Fibroblast of lung (primary cell): ENCODE measurements around the gene AGAP1. TPM values are rescaled to one million over a fixed set of nuclear protein-coding genes. Genes with fewer than 3 reads are reported as not detected.

Source experiments
- DNase-seq, 2 donors: peaks; one replicate each; pipeline versions ENCODE4 v3.0.0 to v3.0.0-alpha.2; 2010; ENCODE audit warnings: low read depth in 2 of 2
- H2AFZ ChIP-seq: 2 replicates; pipeline ENCODE4 v1.5.1; 2012; ENCODE audit warnings: low read length, control low read depth, inconsistent platforms
- H3K27ac ChIP-seq: 2 replicates; pipeline ENCODE4 v1.5.1; 2011; ENCODE audit warnings: low read length, control low read depth; ENCODE audit not compliant: insufficient read depth
- H3K27me3 ChIP-seq: 2 replicates; pipeline ENCODE4 v1.5.1; 2011; ENCODE audit warnings: mild to moderate bottlenecking, low read length; ENCODE audit not compliant: control insufficient read depth, insufficient read depth
- H3K36me3 ChIP-seq: 2 replicates; pipeline ENCODE4 v1.5.1; 2011; ENCODE audit warnings: low read length; ENCODE audit not compliant: control insufficient read depth, insufficient read depth
- H3K4me1 ChIP-seq: 2 replicates; pipeline ENCODE4 v1.5.1; 2011; ENCODE audit warnings: low read length; ENCODE audit not compliant: control insufficient read depth, insufficient read depth; ENCODE audit errors: extremely low read depth
- H3K4me2 ChIP-seq: 2 replicates; pipeline ENCODE4 v1.5.1; 2011; ENCODE audit warnings: low read length, control low read depth; ENCODE audit not compliant: insufficient read depth; ENCODE audit errors: extremely low read depth
- H3K4me3 ChIP-seq, 4 experiments: fragments of 200-600 bp in 1 of 4; sonication (generic) in 1 of 4; replicated peaks in 1 of 4; 2 replicates each; pipeline ENCODE4 v1.5.1; 2011 to 2016; ENCODE audit warnings: low read length in 4 of 4, low read depth in 3 of 4, mild to moderate bottlenecking in 3 of 4, control low read depth in 2 of 4, inconsistent platforms in 1 of 4, mixed read lengths in 1 of 4; ENCODE audit not compliant: insufficient read depth in 1 of 4; ENCODE audit errors: control extremely low read depth in 1 of 4
- H3K79me2 ChIP-seq: 2 replicates; pipeline ENCODE4 v1.5.1; 2012; ENCODE audit warnings: mild to moderate bottlenecking, low read length, inconsistent platforms; ENCODE audit not compliant: control insufficient read depth, insufficient read depth
- H3K9ac ChIP-seq: 2 replicates; pipeline ENCODE4 v1.5.1; 2011; ENCODE audit warnings: mild to moderate bottlenecking, low read length, control low read depth; ENCODE audit not compliant: insufficient read depth
- H3K9me3 ChIP-seq: 2 replicates; pipeline ENCODE4 v1.5.1; 2012; ENCODE audit warnings: low read depth, low read length; ENCODE audit not compliant: control insufficient read depth, insufficient read depth
- H4K20me1 ChIP-seq: 2 replicates; pipeline ENCODE4 v1.5.1; 2011; ENCODE audit warnings: low read length; ENCODE audit not compliant: control insufficient read depth, insufficient read depth; ENCODE audit errors: extremely low read depth
- EZH2 ChIP-seq: IDR thresholded peaks from 2 replicates; pipeline ENCODE4 v1.5.1; 2012; ENCODE audit warnings: low read length, control low read depth, mild to moderate bottlenecking; ENCODE audit errors: missing control alignments
- polyA plus RNA-seq, 2 donors: library from polyadenylated mRNA; depleted of rRNA in 1 of 2; stranded (reverse) in 1 of 2; unstranded in 1 of 2; fragments of >200 nt; gene quantifications; 2 replicates each; pipeline ENCODE4 v1.2.1, GENCODE V29; 2011 to 2012; ENCODE audit warnings: missing spikeins in 1 of 2
- total RNA-seq: library from RNA; depleted of rRNA; stranded (reverse); fragments of >200 nt; gene quantifications from 2 replicates; pipeline ENCODE4 v1.2.1, GENCODE V29; 2014
- TF ChIP-seq, protein P1 (sequence below), 2 donors: IDR thresholded peaks in 1 of 2; conservative IDR thresholded peaks in 1 of 2; 1 replicate in 1 of 2; 2 replicates in 1 of 2; pipeline ENCODE4 v1.5.1; 2011 to 2012; ENCODE audit warnings: low read length in 2 of 2, control low read depth in 1 of 2, inconsistent platforms in 1 of 2, low read depth in 1 of 2, mild to moderate bottlenecking in 1 of 2

AGAP1 gene
- total and polyA plus RNA-seq, 2 donors (not counting 1 experiment from before 2014, with no cell fraction given): 10.6 to 14.0 TPM

DNA sequence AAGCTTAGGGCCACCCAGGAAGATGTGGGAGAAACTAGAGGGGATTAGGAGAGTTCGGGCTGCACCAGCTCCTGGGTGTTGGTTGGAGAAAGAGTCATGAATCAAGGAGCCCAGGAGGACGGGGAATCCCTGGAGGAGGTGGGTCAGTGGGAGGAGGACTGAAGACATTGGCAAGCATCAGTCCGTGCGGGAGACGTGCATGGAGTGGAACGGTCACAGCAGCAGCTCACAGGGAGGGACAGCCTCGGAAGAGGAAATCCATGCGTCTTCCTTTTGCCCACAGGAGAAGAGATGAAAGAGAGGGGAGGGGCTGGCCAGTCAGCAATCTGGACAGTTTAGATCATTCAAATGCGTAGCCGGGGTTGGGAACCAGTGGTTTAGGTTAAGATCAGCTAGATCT, 495.7 kb downstream of the AGAP1 start:
- no peak for DNase-seq
- H3K4me3 ChIP-seq: no peak overlapping the region
- H4K20me1 ChIP-seq: no peaks in the 10 kb centered on the region
- H3K4me1 ChIP-seq: no peaks in the 10 kb centered on the region
- H2AFZ ChIP-seq: no peak overlapping the region
- H3K79me2 ChIP-seq: no peaks in the 10 kb centered on the region
- H3K27ac ChIP-seq: no peak overlapping the region
- H3K9ac ChIP-seq: no peak overlapping the region
- H3K27me3 ChIP-seq: no peaks in the 10 kb centered on the region
- H3K4me2 ChIP-seq: no peak overlapping the region
- no peaks in the 10 kb centered on the region for H3K9me3 ChIP-seq
- TF ChIP-seq, protein P1, sequence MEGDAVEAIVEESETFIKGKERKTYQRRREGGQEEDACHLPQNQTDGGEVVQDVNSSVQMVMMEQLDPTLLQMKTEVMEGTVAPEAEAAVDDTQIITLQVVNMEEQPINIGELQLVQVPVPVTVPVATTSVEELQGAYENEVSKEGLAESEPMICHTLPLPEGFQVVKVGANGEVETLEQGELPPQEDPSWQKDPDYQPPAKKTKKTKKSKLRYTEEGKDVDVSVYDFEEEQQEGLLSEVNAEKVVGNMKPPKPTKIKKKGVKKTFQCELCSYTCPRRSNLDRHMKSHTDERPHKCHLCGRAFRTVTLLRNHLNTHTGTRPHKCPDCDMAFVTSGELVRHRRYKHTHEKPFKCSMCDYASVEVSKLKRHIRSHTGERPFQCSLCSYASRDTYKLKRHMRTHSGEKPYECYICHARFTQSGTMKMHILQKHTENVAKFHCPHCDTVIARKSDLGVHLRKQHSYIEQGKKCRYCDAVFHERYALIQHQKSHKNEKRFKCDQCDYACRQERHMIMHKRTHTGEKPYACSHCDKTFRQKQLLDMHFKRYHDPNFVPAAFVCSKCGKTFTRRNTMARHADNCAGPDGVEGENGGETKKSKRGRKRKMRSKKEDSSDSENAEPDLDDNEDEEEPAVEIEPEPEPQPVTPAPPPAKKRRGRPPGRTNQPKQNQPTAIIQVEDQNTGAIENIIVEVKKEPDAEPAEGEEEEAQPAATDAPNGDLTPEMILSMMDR (conservative IDR thresholded peaks at IDR 0.05 in 1 of 2, IDR thresholded peaks at IDR 0.05 in 1 of 2; ENCODE audit: low read depth in 1 of 2, low read length in 2 of 2): no peak
- TF ChIP-seq EZH2: no peak
- H3K36me3 ChIP-seq: no peaks in the 10 kb centered on the region

DNA sequence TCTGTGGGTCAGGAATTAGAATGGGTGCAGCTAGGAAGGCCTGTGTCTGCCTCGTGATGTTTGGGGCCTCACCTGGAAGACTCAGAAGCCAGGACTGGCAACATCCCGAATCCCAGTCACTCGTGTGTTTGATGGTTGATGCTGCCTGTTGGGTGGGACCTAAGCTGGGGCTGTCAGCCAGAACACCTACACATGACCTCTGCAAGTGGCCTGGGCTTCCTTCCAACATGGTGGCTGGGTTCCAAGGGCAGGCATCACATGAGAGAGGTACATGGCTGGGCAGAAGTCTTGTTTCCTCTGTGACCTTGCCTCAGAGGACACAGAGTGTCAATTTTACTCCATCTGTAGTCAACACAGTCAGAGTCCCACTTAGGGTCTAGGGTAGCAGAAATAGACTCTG, 496.5 kb downstream of the AGAP1 start:
- Histone ChIP-seq H3K27me3 (no peaks in the 10 kb centered on the region), H3K36me3 (no peaks in the 10 kb centered on the region), H3K79me2 (no peaks in the 10 kb centered on the region), H3K4me3 (no peak overlapping the region), H3K9me3 (no peaks in the 10 kb centered on the region), H3K27ac (no peak overlapping the region), H3K4me2 (no peak overlapping the region), H3K9ac (no peak overlapping the region), H2AFZ (no peak overlapping the region), H3K4me1 (no peaks in the 10 kb centered on the region), H4K20me1 (no peaks in the 10 kb centered on the region)
- TF ChIP-seq, protein P1 (conservative IDR thresholded peaks at IDR 0.05 in 1 of 2, IDR thresholded peaks at IDR 0.05 in 1 of 2; ENCODE audit: low read depth in 1 of 2, low read length in 2 of 2): no peak
- no peak for TF ChIP-seq EZH2
- no peak for DNase-seq

DNA sequence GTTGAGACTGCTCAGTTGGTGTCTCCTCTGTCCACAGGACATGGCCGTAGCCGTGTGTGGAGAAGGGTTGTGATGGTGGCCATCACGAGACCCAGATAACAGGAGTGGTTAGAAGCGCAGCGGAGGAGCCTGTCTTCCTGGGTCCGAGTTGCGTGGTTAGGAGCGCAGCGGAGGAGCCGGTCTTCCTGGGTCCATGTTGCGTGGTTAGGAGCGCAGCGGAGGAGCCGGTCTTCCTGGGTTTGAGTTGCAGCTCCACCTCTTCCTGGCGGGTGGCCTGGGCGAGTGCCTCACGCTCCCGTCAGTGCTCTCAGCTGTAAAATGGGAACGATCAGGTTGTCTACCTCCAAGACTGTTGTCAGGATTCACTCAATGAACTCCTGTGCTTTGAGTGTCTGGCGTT, 498.2 kb downstream of the AGAP1 start:
- Histone ChIP-seq H3K4me2 (no peak overlapping the region), H3K9me3 (no peaks in the 10 kb centered on the region), H3K4me1 (no peaks in the 10 kb centered on the region), H2AFZ (no peak overlapping the region), H3K4me3 (no peak overlapping the region), H4K20me1 (no peaks in the 10 kb centered on the region), H3K27me3 (no peaks in the 10 kb centered on the region), H3K36me3 (no peaks in the 10 kb centered on the region), H3K27ac (no peak overlapping the region), H3K79me2 (no peaks in the 10 kb centered on the region), H3K9ac (no peak overlapping the region)
- TF ChIP-seq EZH2: no peak
- TF ChIP-seq, protein P1 (conservative IDR thresholded peaks at IDR 0.05 in 1 of 2, IDR thresholded peaks at IDR 0.05 in 1 of 2; ENCODE audit: low read depth in 1 of 2, low read length in 2 of 2): no peak
- DNase-seq: no peak
